ENCODE data around the gene AUTS2. TPM values are rescaled to one million over a fixed set of nuclear protein-coding genes. Genes with fewer than 3 reads are reported as not detected.

AUTS2 gene
- total RNA-seq, 1 donor from 2014 or later, result 56.0 TPM

- ATAC-seq, result no peak
- H3K27me3 ChIP-seq, result no peaks in the 10 kb centered on the region
- H3K27ac ChIP-seq, result no peak overlapping the region
- H3K36me3 ChIP-seq, result no peaks in the 10 kb centered on the region
- H3K9me3 ChIP-seq, result no peaks in the 10 kb centered on the region
- no peak for TF ChIP-seq CTCF (IDR thresholded peaks at IDR 0.05)
- intact Hi-C loops (cut with DNase I), result no loop called here
- H3K4me1 ChIP-seq, result no peaks in the 10 kb centered on the region
- H3K4me3 ChIP-seq, result no peak overlapping the region
- no peak for DNase-seq
These were observed 641.6 kb downstream of the AUTS2 start for GRCh38 chr7:70239918-70240317.

GRCh38 chr7:70240873-70241272 lies 642.6 kb downstream of the AUTS2 start:
- H3K27me3 ChIP-seq, result no peaks in the 10 kb centered on the region
- TF ChIP-seq CTCF (IDR thresholded peaks at IDR 0.05), result no peak
- H3K4me1 ChIP-seq, result no peaks in the 10 kb centered on the region
- no peak for ATAC-seq
- H3K36me3 ChIP-seq, result no peaks in the 10 kb centered on the region
- H3K9me3 ChIP-seq, result no peaks in the 10 kb centered on the region
- no peak overlapping the region for H3K4me3 ChIP-seq
- H3K27ac ChIP-seq, result no peak overlapping the region
- no peak for DNase-seq
- intact Hi-C loops (cut with DNase I), result no loop called here

- TF ChIP-seq CTCF (IDR thresholded peaks at IDR 0.05), result no peak
- ATAC-seq, result no peak
These were observed 643.4 kb downstream of the AUTS2 start for GRCh38 chr7:70241536-70242175.

GRCh38 chr7:70242826-70243225 lies 644.6 kb downstream of the AUTS2 start:
- H3K9me3 ChIP-seq, result no peaks in the 10 kb centered on the region
- H3K4me3 ChIP-seq, result no peak overlapping the region
- H3K36me3 ChIP-seq, result no peaks in the 10 kb centered on the region
- ATAC-seq (no peak), DNase-seq (no peak)
- no peaks in the 10 kb centered on the region for H3K27me3 ChIP-seq
- TF ChIP-seq CTCF (IDR thresholded peaks at IDR 0.05), result no peak
- no peak overlapping the region for H3K27ac ChIP-seq
- H3K4me1 ChIP-seq, result no peaks in the 10 kb centered on the region
- intact Hi-C loops (cut with DNase I), result no loop called here

More at GRCh38 chr7:70241536-70242175, 643.4 kb downstream of the AUTS2 start:
- intact Hi-C loops (cut with DNase I), result no loop called here
- Histone ChIP-seq H3K9me3 (no peaks in the 10 kb centered on the region), H3K36me3 (no peaks in the 10 kb centered on the region), H3K4me1 (no peaks in the 10 kb centered on the region), H3K4me3 (no peak overlapping the region), H3K27ac (no peak overlapping the region), H3K27me3 (no peaks in the 10 kb centered on the region)
- DNase-seq, result no peak

GRCh38 chr7:70243443-70243842 lies 645.2 kb downstream of the AUTS2 start:
- ATAC-seq, result no peak
- Histone ChIP-seq H3K27ac (no peak overlapping the region), H3K4me1 (no peaks in the 10 kb centered on the region), H3K9me3 (no peaks in the 10 kb centered on the region), H3K36me3 (no peaks in the 10 kb centered on the region), H3K4me3 (no peak overlapping the region), H3K27me3 (no peaks in the 10 kb centered on the region)
- no peak for TF ChIP-seq CTCF (IDR thresholded peaks at IDR 0.05)
- DNase-seq, result no peak
- intact Hi-C loops (cut with DNase I), result no loop called here

GRCh38 chr7:70257921-70258320 lies 659.6 kb downstream of the AUTS2 start:
- Histone ChIP-seq H3K27me3 (no peaks in the 10 kb centered on the region), H3K4me3 (no peak overlapping the region), H3K27ac (no peak overlapping the region), H3K36me3 (no peaks in the 10 kb centered on the region), H3K9me3 (no peaks in the 10 kb centered on the region), H3K4me1 (peaks cover 2% of the 10 kb centered on the region)
- no peak for TF ChIP-seq CTCF (IDR thresholded peaks at IDR 0.05)
- DNase-seq (no peak), ATAC-seq (no peak)
- intact Hi-C loops (cut with DNase I), result no loop called here
